NCI-H748 treated with DMSO at 0.1 percent for 48 hours (cell line): ENCODE measurements around the gene TPSB2.

Experiments
- DNase-seq: peaks from one replicate; lab custom pipeline; 2025; lab: John Stamatoyannopoulos, UW

The TPSB2 gene

GRCh38 chr16:1181404-1182315 is 48.3 kb downstream of the TPSB2 start:
- no peak for DNase-seq

- DNase-seq: no peak
Measured at GRCh38 chr16:1180549-1181403, 49.2 kb downstream of the TPSB2 start.
